GM19193 (cell line): ENCODE results near the gene BRD3OS.

Experiments
- POLR2A ChIP-seq: IDR thresholded peaks from 4 replicates; pipeline ENCODE4 v1.6.1; 2011; ENCODE audit not compliant: insufficient read depth, insufficient read length; ENCODE audit errors: extremely low read depth

Gene BRD3OS

GRCh38 chr9:134035041-134036039 is 10.1 kb downstream of the BRD3OS start:
- no peak for TF ChIP-seq POLR2A

- TF ChIP-seq POLR2A: no peak
Observed at GRCh38 chr9:134036130-134036529, 10.8 kb downstream of the BRD3OS start.

- no peak for TF ChIP-seq POLR2A
Observed at GRCh38 chr9:134037641-134038040, 12.4 kb downstream of the BRD3OS start.

- no peak for TF ChIP-seq POLR2A
Observed at GRCh38 chr9:134039386-134040175, 14.3 kb downstream of the BRD3OS start.

- no peak for TF ChIP-seq POLR2A
Observed at GRCh38 chr9:134040176-134040565, 14.9 kb downstream of the BRD3OS start.

GRCh38 chr9:134040781-134041648 is 15.7 kb downstream of the BRD3OS start:
- TF ChIP-seq POLR2A: no peak

GRCh38 chr9:134041649-134041962 is 16.3 kb downstream of the BRD3OS start:
- no peak for TF ChIP-seq POLR2A

GRCh38 chr9:134043531-134043988 is 18.3 kb downstream of the BRD3OS start:
- no peak for TF ChIP-seq POLR2A

GRCh38 chr9:134044944-134045343 is 19.7 kb downstream of the BRD3OS start:
- TF ChIP-seq POLR2A: no peak

GRCh38 chr9:134045841-134046544 is 20.7 kb downstream of the BRD3OS start:
- no peak for TF ChIP-seq POLR2A

- TF ChIP-seq POLR2A: no peak
Observed at GRCh38 chr9:134046894-134047681, 21.8 kb downstream of the BRD3OS start.

- TF ChIP-seq POLR2A: no peak
Observed at GRCh38 chr9:134047868-134048581, 22.7 kb downstream of the BRD3OS start.

- TF ChIP-seq POLR2A: no peak
Observed at GRCh38 chr9:134048582-134048968, 23.3 kb downstream of the BRD3OS start.

GRCh38 chr9:134049236-134049635 is 24.0 kb downstream of the BRD3OS start:
- TF ChIP-seq POLR2A: no peak
